Cardiac fibroblast (primary cell): ENCODE results near the gene CBFA2T3.

Source experiments
- DNase-seq, 2 donors: peaks; one replicate each; pipeline versions ENCODE4 v3.0.0 to v3.0.0-alpha.2; 2010; ENCODE audit warnings: low read depth in 2 of 2
- H3K4me3 ChIP-seq, 2 donors: replicated peaks in 1 of 2; 1 replicate in 1 of 2; 2 replicates in 1 of 2; pipeline ENCODE4 v1.5.1; 2011; ENCODE audit warnings: low read depth in 2 of 2, low read length in 2 of 2, mild to moderate bottlenecking in 2 of 2, moderate library complexity in 1 of 2
- TF ChIP-seq, protein P1 (sequence below): IDR thresholded peaks from one replicate; pipeline ENCODE4 v1.5.1; 2011; ENCODE audit warnings: low read depth, mild to moderate bottlenecking, low read length, inconsistent platforms

The CBFA2T3 gene

DNA sequence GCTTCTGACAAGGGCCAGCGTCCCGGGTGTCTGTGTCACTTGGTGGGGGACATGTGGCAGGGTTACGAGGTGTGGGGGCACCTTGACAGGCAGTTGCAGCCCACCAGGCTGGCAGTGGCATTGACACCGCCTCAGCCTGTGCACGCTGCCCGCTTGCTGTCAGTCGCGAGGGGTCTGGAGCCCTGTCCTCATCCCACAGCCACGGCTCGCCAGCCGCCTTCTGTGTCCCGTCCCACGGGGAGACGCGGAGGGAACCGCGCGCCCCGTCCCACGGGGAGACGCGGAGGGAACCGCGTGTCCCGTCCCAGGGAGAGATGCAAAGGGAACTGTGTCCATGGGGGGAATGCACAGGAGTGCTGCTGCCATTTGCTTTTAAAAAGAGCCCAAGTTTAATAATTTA lies 114.0 kb downstream of the CBFA2T3 start:
- TF ChIP-seq, protein P1, sequence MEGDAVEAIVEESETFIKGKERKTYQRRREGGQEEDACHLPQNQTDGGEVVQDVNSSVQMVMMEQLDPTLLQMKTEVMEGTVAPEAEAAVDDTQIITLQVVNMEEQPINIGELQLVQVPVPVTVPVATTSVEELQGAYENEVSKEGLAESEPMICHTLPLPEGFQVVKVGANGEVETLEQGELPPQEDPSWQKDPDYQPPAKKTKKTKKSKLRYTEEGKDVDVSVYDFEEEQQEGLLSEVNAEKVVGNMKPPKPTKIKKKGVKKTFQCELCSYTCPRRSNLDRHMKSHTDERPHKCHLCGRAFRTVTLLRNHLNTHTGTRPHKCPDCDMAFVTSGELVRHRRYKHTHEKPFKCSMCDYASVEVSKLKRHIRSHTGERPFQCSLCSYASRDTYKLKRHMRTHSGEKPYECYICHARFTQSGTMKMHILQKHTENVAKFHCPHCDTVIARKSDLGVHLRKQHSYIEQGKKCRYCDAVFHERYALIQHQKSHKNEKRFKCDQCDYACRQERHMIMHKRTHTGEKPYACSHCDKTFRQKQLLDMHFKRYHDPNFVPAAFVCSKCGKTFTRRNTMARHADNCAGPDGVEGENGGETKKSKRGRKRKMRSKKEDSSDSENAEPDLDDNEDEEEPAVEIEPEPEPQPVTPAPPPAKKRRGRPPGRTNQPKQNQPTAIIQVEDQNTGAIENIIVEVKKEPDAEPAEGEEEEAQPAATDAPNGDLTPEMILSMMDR, result no peak
- DNase-seq, result no peak
- no peak overlapping the region for H3K4me3 ChIP-seq

DNA sequence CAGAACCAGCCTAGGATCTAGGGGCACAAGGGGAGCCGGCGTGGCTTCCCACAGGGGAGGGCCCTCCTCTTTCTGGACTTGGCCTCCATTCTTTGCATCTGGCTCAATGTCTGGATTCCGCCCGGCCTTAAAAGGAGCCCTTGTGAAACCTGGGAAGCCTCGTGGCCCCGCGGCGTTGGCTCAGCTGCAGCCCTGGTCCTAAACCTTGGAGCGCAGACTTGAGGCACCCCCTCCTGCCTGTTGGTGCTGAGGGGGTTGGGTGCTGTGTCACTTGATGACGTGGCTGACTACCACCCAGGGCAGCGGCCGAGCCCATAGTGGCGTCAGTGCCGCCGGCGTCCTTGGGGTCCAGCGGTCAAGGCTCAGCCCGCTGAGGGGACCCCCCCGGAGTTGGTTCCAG lies 115.6 kb downstream of the CBFA2T3 start:
- no peak for DNase-seq
- H3K4me3 ChIP-seq, result no peak overlapping the region
- TF ChIP-seq, protein P1, result no peak

DNA sequence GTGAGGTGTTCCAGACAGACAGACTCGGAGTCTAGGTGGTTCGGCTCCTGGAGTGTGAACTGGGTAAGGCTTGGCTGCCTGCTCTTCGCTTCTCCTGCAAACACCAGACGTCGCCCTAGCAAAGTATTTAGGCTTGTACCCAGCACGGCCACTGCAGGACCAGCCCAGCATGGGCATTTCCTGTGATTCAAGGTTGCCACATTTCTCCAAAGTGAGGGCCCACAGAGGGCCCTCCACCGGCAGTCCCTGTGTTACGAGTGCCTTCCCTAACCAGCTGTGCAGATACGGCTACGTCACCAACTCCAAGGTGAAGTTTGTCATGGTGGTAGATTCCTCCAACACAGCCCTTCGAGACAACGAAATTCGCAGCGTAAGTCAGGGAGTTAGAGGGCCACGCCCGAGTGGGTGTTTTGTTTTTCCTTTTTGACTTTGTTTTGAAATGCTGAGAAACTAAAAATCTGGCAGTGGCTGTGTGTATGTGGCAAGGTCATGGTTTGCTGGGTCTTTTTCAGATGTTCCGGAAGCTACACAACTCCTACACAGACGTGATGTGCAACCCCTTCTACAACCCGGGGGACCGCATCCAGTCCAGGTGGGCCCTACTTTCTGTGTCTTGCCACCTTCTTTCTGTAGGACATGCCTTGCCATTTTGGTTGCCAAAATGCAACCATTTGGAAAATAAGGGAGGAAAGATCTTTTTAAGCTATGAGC lies 117.5 kb downstream of the CBFA2T3 start:
- H3K4me3 ChIP-seq, result no peak overlapping the region
- DNase-seq, result no peak
- TF ChIP-seq, protein P1, result no peak

DNA sequence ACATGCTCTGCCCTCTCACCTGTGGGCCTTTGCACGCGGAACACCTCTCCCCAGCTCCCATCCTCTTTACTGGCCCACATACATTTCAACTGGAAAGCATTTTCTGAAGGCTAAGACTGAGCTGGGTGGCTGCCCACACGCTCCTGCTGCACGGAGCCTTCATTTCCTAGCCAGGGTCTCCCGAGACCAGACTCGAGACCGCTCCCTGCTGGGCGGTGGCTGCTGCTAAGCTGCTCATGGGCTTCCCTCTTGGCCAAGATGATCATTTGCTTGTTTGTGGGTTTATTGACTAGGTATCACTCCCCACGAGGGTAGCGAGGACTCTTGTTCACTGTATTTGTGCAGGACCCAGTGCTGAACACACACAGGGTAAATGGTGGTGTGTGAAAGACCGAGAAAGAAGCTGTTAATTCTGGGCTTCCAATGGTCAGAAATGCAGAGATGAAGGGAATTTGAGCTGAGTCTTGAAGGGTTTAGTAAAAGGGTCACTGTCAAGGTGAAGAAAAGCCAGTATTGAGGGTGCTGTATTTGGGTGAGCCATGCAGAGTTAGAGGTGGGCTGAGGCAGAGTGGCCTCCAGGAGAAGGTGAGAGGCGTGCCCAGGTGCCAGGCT lies 119.2 kb downstream of the CBFA2T3 start:
- H3K4me3 ChIP-seq, result peak overlapping the region; percentile 99
- peak; percentile 78 to 85 for DNase-seq
- TF ChIP-seq, protein P1, result peak; percentile 85

DNA sequence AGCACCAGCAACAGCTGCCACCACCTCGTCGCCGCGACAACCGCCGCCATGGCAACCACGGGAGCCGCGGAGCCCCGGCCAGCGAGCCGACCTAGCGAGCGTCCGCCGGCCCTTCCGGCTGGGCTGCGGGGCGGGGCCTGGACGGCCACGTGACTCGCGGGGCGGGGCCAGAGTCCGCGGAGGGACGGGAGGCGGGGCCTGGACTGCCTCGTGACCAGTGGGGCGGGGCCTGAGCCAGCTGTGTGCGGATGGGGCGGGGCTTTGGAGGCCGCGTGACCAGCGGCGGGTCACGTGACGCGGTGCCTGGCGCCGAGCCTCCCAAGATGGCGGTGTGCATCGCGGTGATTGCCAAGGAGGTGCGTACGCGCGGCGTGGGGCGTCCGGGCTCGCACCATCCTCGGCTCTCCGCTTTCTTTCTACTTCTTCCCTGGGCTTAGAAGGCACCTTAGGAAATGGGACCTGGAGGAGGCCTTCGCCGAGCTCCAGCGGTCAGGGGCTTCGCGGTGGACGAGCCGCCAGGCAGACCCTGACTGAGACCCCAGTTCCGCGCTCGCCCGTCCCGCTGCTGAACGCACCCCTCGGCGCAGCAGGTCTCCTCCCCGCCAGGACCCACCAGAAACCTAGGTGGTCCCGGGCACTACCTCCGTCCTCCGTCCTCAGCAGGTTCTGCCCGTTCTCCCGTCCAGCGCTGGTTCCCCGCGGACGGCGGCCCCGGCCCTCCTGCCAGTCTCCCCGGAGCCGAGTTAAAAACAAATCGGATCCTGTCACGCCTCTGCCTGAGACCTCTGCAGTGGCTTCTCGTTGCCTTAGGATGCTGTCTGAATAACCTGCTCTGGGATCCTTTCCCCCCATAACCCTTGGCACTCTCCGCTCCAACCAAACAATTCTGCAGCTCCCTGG lies 119.9 kb downstream of the CBFA2T3 start, which contains the start of the genes GALNS and TRAPPC2L:
Gene GALNS, minus strand, starts transcription at position 120 of the 900 bp plus-strand sequence. Its CDS starts 70 bp downstream, at position 50.
Gene TRAPPC2L, plus strand, starts transcription at position 300 of the 900 bp plus-strand sequence. Its CDS starts 24 bp downstream, at position 324.
- DNase-seq, result peak; percentile 95 to 98
- TF ChIP-seq, protein P1, result no peak
- peak within 1 kb of the TSS; percentile 99 for H3K4me3 ChIP-seq

DNA sequence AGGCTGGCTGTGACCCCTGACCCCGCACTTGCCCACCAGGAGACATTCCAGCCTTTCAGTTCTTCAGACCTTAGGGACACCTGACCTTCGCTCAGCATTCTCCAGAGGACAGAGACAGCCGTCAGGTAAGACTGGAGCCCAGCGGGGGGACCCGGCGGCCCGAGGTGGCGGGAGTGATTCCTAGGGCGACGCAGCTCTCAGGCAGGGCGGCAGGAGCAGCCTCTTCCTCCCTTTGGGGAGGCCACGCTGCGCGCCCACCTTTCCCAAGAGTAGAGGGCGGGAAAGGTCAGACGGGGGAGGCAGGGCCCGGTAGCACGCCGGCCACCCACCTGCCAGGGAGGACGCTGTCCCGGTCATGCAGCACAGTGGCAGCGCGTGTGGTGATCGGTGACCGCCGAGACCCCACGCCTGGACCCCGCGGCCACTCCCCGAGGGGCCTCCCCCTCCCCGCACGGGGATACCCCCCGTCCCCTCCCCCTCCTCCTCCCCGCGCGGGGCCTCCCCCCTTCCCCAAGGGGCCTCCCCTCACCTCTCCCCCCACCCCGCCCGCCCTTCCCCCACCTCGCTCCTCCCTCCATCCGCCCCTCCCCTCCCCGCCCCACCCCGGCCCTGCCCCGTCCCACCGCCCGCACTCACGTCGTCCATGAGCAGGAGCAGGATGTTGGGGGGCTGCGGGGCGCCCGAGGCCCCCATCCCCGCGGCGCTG lies 120.7 kb downstream of the CBFA2T3 start:
- peak overlapping the region; percentile 76 to 78 for H3K4me3 ChIP-seq
- TF ChIP-seq, protein P1, result no peak
- DNase-seq, result no peak
